Heart left ventricle (tissue), 16 donors: ENCODE data around the gene OSBP2. TPM values are rescaled to one million over a fixed set of nuclear protein-coding genes. Genes with fewer than 3 reads are reported as not detected.
"Not testable (repeated sequence)": the region's sequence is repeated elsewhere in the genome, so short reads cannot be mapped to it uniquely, and the experiment has no call there.

Source experiments
- ATAC-seq, 4 donors: fragments of 200-7000 bp; cut with Tn5 transposase; one replicate each; pipeline ENCODE4 v1.9.1; 2020 to 2022; ENCODE audit warnings: moderate library complexity in 4 of 4, mild to moderate bottlenecking in 3 of 4, moderate number of reproducible peaks in 1 of 4
- DNase-seq, 5 donors: peaks; one replicate each; pipeline ENCODE4 v3.0.0-alpha.2; 2020
- H3K27ac ChIP-seq, 12 donors: fragments of 200-600 bp; sonication (generic) in 4 of 12; one replicate each; pipeline versions ENCODE4 v1.5.0 to v1.8.0; 2016 to 2022; ENCODE audit warnings: mild to moderate bottlenecking in 2 of 12
- H3K27me3 ChIP-seq, 9 donors: fragments of 200-600 bp; sonication (generic) in 2 of 9; one replicate each; pipeline versions ENCODE4 v1.5.1 to v1.8.0; 2016 to 2022; ENCODE audit warnings: mild to moderate bottlenecking in 3 of 9
- H3K36me3 ChIP-seq, 9 donors: fragments of 200-600 bp; sonication (generic) in 2 of 9; one replicate each; pipeline versions ENCODE4 v1.5.0 to v1.8.0; 2018 to 2022; ENCODE audit warnings: mild to moderate bottlenecking in 2 of 9
- H3K4me1 ChIP-seq, 12 donors: fragments of 200-600 bp; sonication (generic) in 4 of 12; one replicate each; pipeline versions ENCODE4 v1.5.0 to v1.8.0; 2016 to 2022; ENCODE audit warnings: mild to moderate bottlenecking in 3 of 12
- H3K4me3 ChIP-seq, 12 donors: fragments of 200-600 bp; sonication (generic) in 4 of 12; one replicate each; pipeline versions ENCODE4 v1.5.0 to v1.8.0; 2017 to 2022; ENCODE audit warnings: mild to moderate bottlenecking in 9 of 12, moderate library complexity in 4 of 12
- H3K9me3 ChIP-seq, 12 donors: fragments of 200-600 bp; sonication (generic) in 4 of 12; one replicate each; pipeline versions ENCODE4 v1.5.0 to v1.8.0; 2016 to 2022; ENCODE audit warnings: mild to moderate bottlenecking in 1 of 12
- POLR2A ChIP-seq, 2 donors: fragments of 450-650 bp; IDR thresholded peaks; one replicate each; pipeline ENCODE4 v1.6.1; 2017; ENCODE audit warnings: antibody characterized with exemption in 2 of 2, mild to moderate bottlenecking in 2 of 2, moderate library complexity in 2 of 2
- WGBS, 4 donors: extraction: QIAGEN DNeasy Blood & Tissue Kit in 2 of 4; methylation state at CpG; one replicate each; pipeline versions ENCODE4 v1.1.5 to v1.1.7; 2013 to 2018; 5-methylcytosine and 5-hydroxymethylcytosine counted together
- intact Hi-C, 10 donors: fragments of 100-400 bp; cut with DNase I; formaldehyde crosslinking; loops; one replicate each; pipeline versions ENCODE4 v1.11.1 to v1.14.2; 2022
- polyA plus RNA-seq, 2 donors: library from polyadenylated mRNA; stranded (reverse); fragments of 200-250 nt; gene quantifications; one replicate each; pipeline ENCODE4 v1.2.3, GENCODE V29; 2013
- total RNA-seq, 9 donors: library from RNA; depleted of rRNA in 2 of 9; stranded (reverse); fragments of >200 nt in 2 of 9; fragmentation: NEBNext Ultra II Directional in 3 of 9; extraction: Animal tissue kit (Norgen Biotek cat#: 25700) in 3 of 9; gene quantifications; one replicate each; pipeline versions ENCODE4 v1.1.0 to v1.2.4, GENCODE V29; 2016 to 2023
- TF ChIP-seq, protein P1 (sequence below), 12 donors: fragments of 200-600 bp; sonication (generic) in 4 of 12; IDR thresholded peaks; one replicate each; pipeline versions ENCODE4 v1.5.0 to v1.8.0; 2018 to 2022; ENCODE audit warnings: antibody characterized with exemption in 12 of 12, mild to moderate bottlenecking in 5 of 12
- donor health status: ischemic (EF 13 %, LVEDD 7.1; RV severe dilation, severe dysfunction).
- donor health status: healthy with polysubstance abuse.
- donor health status: DM: no; HTN: yes; CAD: no.
- donor health status: DM: no; HTN: no; CAD: no.
- donor health status: ischemic (EF 25% LVEDD 6.9; RV normal size, moderate dysfunction).
- donor health status: ischemic (EF 25% LVEDD 5.7; RV mildly dilated, moderate dysfunction).
- donor health status: healthy.
- donor health status: DM: yes; HTN: yes; CAD: no.
- donor health status: ischemic (EF 35%, LVEDD 5.7; RV mildly dilated, moderate dysfunction).
- donor health status: nonischemic (EF 11% LVEDD 7.7; RV severe dilation, severe dysfunction).
- donor health status: DM: yes; HTN: yes; CAD: no.
- donor health status: PGD.
- donor health status: ischemic (EF 29% LVEDD 5.4; RV normal size, mild dysfunction).
- donor health status: nonischemic (EF 23%, LVEDD 6.1; RV moderate dilation, normal function).

Gene OSBP2
- total and polyA plus RNA-seq, 11 donors, result 2.0 to 23.5 (median 12.2) TPM

DNA sequence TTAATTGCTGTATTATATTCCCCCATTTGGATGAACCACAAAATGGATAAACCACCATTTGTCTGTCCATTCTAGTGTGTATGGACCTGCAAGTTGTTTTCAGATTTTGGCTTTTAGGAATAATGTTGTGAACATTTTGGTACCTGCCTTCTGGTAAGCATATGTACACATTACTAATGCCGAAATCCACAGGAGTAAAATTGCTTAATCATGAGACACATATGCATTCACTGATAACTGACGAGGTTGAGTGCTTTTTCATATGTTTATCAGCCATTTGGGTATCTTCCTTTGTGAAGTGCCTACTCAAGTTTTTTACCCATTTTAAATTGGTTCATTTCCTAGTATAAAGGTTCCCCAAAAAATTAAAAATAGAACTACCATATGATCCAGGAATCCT, 34.2 kb downstream of the OSBP2 start:
- Histone ChIP-seq H3K4me3 (no peak overlapping the region), H3K27ac (no peak overlapping the region), H3K4me1 (no peaks in the 10 kb centered on the region), H3K27me3 (no peaks in the 10 kb centered on the region), H3K9me3 (no peaks in the 10 kb centered on the region), H3K36me3 (no peaks in the 10 kb centered on the region)
- TF ChIP-seq POLR2A (IDR thresholded peaks at IDR 0.05), result no peak
- no peak for DNase-seq
- intact Hi-C loops, result no loop called here
- WGBS, 4 donors, result 73 to 79% (median 74%) methylated on average over 2 of the region's 2 CpGs
- ATAC-seq, result no peak

DNA sequence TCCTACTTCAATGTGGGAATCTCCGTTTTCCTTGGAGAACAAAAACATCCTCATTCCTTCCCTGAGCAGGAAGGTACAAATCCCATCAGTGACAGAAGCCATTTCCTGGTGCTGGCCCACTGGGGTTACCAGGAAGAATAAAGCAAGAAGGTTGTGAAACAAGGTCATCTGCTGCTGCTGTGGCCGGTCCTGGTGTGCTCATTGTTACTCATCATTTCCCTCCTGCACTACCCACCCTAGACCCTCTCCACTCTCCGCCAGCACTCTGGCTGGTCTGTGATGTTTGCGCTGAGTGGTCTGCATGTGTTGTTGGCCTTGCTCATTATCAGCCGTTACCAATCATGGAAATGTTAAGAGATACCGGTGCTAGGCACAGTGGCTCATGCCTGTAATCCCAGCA, 37.0 kb downstream of the OSBP2 start:
- no peaks in the 10 kb centered on the region for H3K27me3 ChIP-seq
- TF ChIP-seq, protein P1, sequence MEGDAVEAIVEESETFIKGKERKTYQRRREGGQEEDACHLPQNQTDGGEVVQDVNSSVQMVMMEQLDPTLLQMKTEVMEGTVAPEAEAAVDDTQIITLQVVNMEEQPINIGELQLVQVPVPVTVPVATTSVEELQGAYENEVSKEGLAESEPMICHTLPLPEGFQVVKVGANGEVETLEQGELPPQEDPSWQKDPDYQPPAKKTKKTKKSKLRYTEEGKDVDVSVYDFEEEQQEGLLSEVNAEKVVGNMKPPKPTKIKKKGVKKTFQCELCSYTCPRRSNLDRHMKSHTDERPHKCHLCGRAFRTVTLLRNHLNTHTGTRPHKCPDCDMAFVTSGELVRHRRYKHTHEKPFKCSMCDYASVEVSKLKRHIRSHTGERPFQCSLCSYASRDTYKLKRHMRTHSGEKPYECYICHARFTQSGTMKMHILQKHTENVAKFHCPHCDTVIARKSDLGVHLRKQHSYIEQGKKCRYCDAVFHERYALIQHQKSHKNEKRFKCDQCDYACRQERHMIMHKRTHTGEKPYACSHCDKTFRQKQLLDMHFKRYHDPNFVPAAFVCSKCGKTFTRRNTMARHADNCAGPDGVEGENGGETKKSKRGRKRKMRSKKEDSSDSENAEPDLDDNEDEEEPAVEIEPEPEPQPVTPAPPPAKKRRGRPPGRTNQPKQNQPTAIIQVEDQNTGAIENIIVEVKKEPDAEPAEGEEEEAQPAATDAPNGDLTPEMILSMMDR (IDR thresholded peaks at IDR 0.05), result no peak
- TF ChIP-seq POLR2A (IDR thresholded peaks at IDR 0.05), result no peak
- WGBS, 4 donors, result 75 to 86% (median 81%) methylated on average over 6 of the region's 6 CpGs
- peaks cover 0 to 7% (median 0%) of the 10 kb centered on the region in 12 donors for H3K9me3 ChIP-seq
- H3K36me3 ChIP-seq, result no peaks in the 10 kb centered on the region
- no peaks in the 10 kb centered on the region for H3K4me1 ChIP-seq
- DNase-seq (no peak), ATAC-seq (no peak)
- H3K4me3 ChIP-seq, result no peak overlapping the region
- intact Hi-C loops, result no loop called here
- H3K27ac ChIP-seq, result no peak overlapping the region

DNA sequence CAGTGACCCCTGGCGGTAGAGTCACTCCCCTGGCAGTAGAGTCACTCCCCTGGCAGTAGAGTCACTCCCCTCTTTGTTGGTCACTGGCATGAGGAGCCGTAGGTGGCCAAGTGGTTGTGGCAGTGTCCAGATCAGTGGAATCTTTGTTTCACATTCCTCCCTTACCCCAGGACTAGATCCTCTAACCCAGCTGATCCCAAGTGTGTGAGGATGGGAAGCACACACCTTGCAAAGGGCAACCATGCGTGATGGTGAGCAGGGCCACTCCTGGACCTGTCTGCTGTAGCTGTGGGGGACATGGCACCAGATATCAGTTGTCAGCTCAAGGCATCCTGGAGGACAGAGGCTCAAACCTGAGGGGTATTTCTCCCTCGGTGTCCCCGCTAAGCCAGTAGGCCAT, 37.8 kb downstream of the OSBP2 start:
- Histone ChIP-seq H3K4me3 (no peak overlapping the region), H3K36me3 (no peaks in the 10 kb centered on the region), H3K4me1 (no peaks in the 10 kb centered on the region), H3K27me3 (no peaks in the 10 kb centered on the region), H3K27ac (no peak overlapping the region), H3K9me3 (peaks cover 0 to 7% (median 0%) of the 10 kb centered on the region in 12 donors)
- ATAC-seq, result no peak
- TF ChIP-seq, protein P1 (IDR thresholded peaks at IDR 0.05), result no peak
- no peak for TF ChIP-seq POLR2A (IDR thresholded peaks at IDR 0.05)
- WGBS, 4 donors, result 92 to 98% (median 93%) methylated on average over 4 to 5 of the region's 5 CpGs
- no peak for DNase-seq
- intact Hi-C loops, result no loop called here

DNA sequence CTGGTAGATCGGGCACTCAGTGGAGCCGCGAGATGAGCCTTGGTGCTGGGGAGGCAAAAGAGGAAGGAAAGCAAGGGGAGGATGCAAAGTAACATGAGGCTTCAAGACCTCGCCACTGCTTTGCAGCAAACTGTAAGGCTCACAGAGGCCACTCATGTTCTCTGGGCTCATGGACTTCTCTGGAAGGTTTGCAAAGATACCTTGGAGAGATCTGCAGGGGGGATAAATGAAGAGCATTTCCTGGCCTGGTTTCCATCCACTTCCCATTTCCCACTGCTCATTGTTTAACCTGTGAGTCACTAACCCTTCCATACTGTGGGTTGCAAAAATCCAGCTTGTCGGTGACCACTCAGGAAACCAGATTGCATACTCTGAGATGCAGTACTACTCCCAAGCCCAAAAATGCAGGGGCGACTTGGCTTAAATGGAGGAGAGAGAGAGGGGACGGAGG, 38.5 kb downstream of the OSBP2 start:
- Histone ChIP-seq H3K9me3 (peaks cover 0 to 7% (median 0%) of the 10 kb centered on the region in 12 donors), H3K4me1 (no peaks in the 10 kb centered on the region), H3K27ac (no peak overlapping the region), H3K4me3 (no peak overlapping the region), H3K27me3 (no peaks in the 10 kb centered on the region), H3K36me3 (no peaks in the 10 kb centered on the region)
- DNase-seq (no peak), ATAC-seq (no peak)
- 73 to 82% (median 76%) methylated on average over 7 of the region's 7 CpGs for WGBS, 4 donors
- TF ChIP-seq, protein P1 (IDR thresholded peaks at IDR 0.05), result no peak
- no peak for TF ChIP-seq POLR2A (IDR thresholded peaks at IDR 0.05)
- intact Hi-C loops, result no loop called here

DNA sequence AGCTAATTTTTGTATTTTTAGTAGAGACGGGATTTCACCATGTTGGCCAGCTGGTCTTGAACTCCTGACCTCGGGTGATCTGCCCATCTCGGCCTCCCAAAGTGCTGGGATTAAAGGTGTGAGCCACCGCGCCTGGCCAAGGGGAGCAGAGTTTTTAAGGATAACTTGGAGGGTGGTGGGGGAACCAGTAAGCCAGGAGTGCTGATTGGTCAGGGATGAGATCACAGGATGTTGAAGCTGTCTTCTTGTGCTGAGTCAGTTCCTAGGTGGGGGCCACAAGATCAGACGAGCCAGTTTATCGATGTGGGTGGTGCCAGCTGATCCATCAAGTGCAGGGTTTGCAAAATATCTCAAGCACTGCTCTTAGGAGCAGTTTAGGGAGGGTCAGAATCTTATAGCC, 45.3 kb downstream of the OSBP2 start:
- H3K27ac ChIP-seq, H3K9me3 ChIP-seq, H3K4me1 ChIP-seq, H3K27me3 ChIP-seq, DNase-seq, H3K36me3 ChIP-seq, ATAC-seq, intact Hi-C loops, H3K4me3 ChIP-seq: not testable (repeated sequence)
- WGBS, 4 donors, result 77 to 85% (median 79%) methylated on average over 7 of the region's 7 CpGs

DNA sequence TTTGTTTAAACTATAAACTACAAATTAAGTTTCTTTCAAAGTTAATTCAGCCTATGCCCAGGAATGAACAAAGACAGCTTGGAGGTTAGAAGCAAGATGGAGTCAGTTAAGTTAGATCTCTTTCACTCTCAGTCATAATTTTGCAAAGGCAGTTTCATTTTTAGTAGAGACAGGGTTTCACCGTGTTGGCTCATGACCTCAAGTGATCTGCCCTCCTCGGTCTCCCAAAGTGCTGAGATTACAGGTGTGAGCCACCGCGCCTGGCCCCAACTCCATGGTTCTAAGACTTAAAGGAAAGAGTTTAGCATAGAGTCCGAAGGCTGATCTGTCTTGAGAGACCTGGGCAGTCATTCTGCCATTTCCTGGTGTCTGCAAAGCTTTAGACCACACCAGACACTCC, 45.8 kb downstream of the OSBP2 start:
- H3K36me3 ChIP-seq, ATAC-seq, H3K4me1 ChIP-seq, H3K27ac ChIP-seq, H3K4me3 ChIP-seq, DNase-seq, H3K9me3 ChIP-seq, intact Hi-C loops, H3K27me3 ChIP-seq: not testable (repeated sequence)
- WGBS, 4 donors, result 88 to 91% (median 90%) methylated on average over 4 to 5 of the region's 5 CpGs
